ENCODE data around the gene SGPL1. TPM values are rescaled to one million over a fixed set of nuclear protein-coding genes. Genes with fewer than 3 reads are reported as not detected.

Gene SGPL1
- total and polyA plus RNA-seq, 10 of the 15 experiments (the other 5 are each of a cell fraction or from before 2014, with no cell fraction given) = 4.9 to 20.7 (median 10.6) TPM

DNA sequence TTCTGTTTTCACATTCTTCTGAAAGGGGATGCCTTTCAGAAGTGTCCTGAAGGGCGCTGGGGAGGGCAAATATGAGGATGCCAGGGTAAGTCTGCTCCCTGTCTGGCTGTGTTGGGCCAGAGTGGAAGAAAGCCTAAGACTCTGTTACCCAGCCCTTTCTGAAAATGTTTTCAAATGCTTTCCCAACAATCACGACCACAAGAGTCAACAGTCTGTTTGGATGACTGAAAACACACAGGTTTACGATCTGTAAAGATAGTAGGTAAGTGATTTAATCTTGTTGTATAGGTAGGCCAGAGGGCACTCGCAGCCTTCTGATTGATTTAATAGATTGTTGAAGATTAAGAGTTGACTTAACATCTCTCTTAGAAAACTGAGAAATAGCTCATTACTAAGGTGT, 13.2 kb downstream of the SGPL1 start:
- RAD21 ChIA-PET (ENCODE audit: unreplicated experiment) = no interaction called here
- no peaks in the 10 kb centered on the region for H3K79me2 ChIP-seq (ENCODE audit: control insufficient read depth, insufficient read depth, low read length)
- H3K27me3 ChIP-seq (replicated peaks in 1 of 2; ENCODE audit: control insufficient read depth in 2 of 2, insufficient read depth in 2 of 2, low read length in 1 of 2) = no peaks in the 10 kb centered on the region
- no peak overlapping the region for H2AFZ ChIP-seq (ENCODE audit: control insufficient read depth, low read depth, low read length)
- no TSS peak for BruUV-seq (replicated peaks)
- no peaks in the 10 kb centered on the region for H3K4me1 ChIP-seq (ENCODE audit: control insufficient read depth, insufficient read depth, low read length)
- SMC1A ChIA-PET (ENCODE audit: uncharacterized antibody, unreplicated experiment) = interaction anchor here (0.8 kb wide), 1 partner anchor 10 kb away, joined by 4 read pairs; no protein-coding TSS in a partner anchor
- intact Hi-C loops (cut with micrococcal nuclease; ENCODE audit: unreplicated experiment) (no loop called here), in situ Hi-C loops (cut with MboI) (no loop called here)
- H3K4me2 ChIP-seq (ENCODE audit: control insufficient read depth, insufficient read depth) = no peak overlapping the region
- no peaks in the 10 kb centered on the region for H4K20me1 ChIP-seq (ENCODE audit: control insufficient read depth, insufficient read depth)
- DNase-seq (ENCODE audit: low read depth, low spot score) (no peak), ATAC-seq (no peak), FAIRE-seq (no peak)
- 89% methylated on average over 4 of the region's 4 CpGs for WGBS (ENCODE audit: insufficient coverage, insufficient replicate concordance, low lambda C conversion rate, missing lambda C conversion rate)
- H3K9me3 ChIP-seq (replicated peaks; ENCODE audit: control insufficient read depth, insufficient read depth, low read length) = no peaks in the 10 kb centered on the region
- no peak overlapping the region for H3K4me3 ChIP-seq
- no peak overlapping the region for H3K27ac ChIP-seq (ENCODE audit: control insufficient read depth, insufficient read depth)
- POLR2A ChIA-PET = no interaction called here
- no peak overlapping the region for H3K9ac ChIP-seq (ENCODE audit: control insufficient read depth, insufficient read depth, low read length)
- no peaks in the 10 kb centered on the region for H3K36me3 ChIP-seq (ENCODE audit: control insufficient read depth in 2 of 2, insufficient read depth in 2 of 2, low read length in 1 of 2)
- CTCF ChIA-PET = interaction anchor here (0.6 to 1.3 kb wide), 2 partner anchors 11 to 70 kb away, joined by 3 read pairs; no protein-coding TSS in a partner anchor
- TF ChIP-seq BACH1 (IDR thresholded peaks at IDR 0.05; ENCODE audit: borderline replicate concordance) = no peak
- TF ChIP-seq SREBF1 (IDR thresholded peaks at IDR 0.05; ENCODE audit: low read length) = no peak
- TF ChIP-seq ZNF207 (IDR thresholded peaks at IDR 0.05; ENCODE audit: borderline replicate concordance) = no peak
- no peak for TF ChIP-seq PML (IDR thresholded peaks at IDR 0.05; ENCODE audit: low read length)
- TF ChIP-seq NRF1 (conservative IDR thresholded peaks at IDR 0.05; ENCODE audit: low read depth, low read length) = no peak
- no peak for TF ChIP-seq MXI1 (IDR thresholded peaks at IDR 0.05; ENCODE audit: low read depth, low read length)
- no peak for TF ChIP-seq SMARCA5 (IDR thresholded peaks at IDR 0.05)
- no peak for TF ChIP-seq RAD51 (IDR thresholded peaks at IDR 0.05)
- TF ChIP-seq MTA2 (IDR thresholded peaks at IDR 0.05; ENCODE audit: low read depth) = no peak
- TF ChIP-seq CEBPB (IDR thresholded peaks at IDR 0.05; ENCODE audit: borderline replicate concordance in 1 of 2, low read depth in 2 of 2, low read length in 2 of 2) = no peak
- TF ChIP-seq KLF5 (IDR thresholded peaks at IDR 0.05; ENCODE audit: partially characterized antibody) = no peak
- no peak for TF ChIP-seq CREB1 (IDR thresholded peaks at IDR 0.05; ENCODE audit: low read depth)
- no peak for TF ChIP-seq CHD1 (IDR thresholded peaks at IDR 0.05; ENCODE audit: low read depth, low read length)
- TF ChIP-seq, protein P1, sequence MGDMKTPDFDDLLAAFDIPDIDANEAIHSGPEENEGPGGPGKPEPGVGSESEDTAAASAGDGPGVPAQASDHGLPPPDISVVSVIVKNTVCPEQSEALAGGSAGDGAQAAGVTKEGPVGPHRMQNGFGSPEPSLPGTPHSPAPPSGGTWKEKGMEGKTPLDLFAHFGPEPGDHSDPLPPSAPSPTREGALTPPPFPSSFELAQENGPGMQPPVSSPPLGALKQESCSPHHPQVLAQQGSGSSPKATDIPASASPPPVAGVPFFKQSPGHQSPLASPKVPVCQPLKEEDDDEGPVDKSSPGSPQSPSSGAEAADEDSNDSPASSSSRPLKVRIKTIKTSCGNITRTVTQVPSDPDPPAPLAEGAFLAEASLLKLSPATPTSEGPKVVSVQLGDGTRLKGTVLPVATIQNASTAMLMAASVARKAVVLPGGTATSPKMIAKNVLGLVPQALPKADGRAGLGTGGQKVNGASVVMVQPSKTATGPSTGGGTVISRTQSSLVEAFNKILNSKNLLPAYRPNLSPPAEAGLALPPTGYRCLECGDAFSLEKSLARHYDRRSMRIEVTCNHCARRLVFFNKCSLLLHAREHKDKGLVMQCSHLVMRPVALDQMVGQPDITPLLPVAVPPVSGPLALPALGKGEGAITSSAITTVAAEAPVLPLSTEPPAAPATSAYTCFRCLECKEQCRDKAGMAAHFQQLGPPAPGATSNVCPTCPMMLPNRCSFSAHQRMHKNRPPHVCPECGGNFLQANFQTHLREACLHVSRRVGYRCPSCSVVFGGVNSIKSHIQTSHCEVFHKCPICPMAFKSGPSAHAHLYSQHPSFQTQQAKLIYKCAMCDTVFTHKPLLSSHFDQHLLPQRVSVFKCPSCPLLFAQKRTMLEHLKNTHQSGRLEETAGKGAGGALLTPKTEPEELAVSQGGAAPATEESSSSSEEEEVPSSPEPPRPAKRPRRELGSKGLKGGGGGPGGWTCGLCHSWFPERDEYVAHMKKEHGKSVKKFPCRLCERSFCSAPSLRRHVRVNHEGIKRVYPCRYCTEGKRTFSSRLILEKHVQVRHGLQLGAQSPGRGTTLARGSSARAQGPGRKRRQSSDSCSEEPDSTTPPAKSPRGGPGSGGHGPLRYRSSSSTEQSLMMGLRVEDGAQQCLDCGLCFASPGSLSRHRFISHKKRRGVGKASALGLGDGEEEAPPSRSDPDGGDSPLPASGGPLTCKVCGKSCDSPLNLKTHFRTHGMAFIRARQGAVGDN (IDR thresholded peaks at IDR 0.05) = no peak
- TF ChIP-seq, protein P2, sequence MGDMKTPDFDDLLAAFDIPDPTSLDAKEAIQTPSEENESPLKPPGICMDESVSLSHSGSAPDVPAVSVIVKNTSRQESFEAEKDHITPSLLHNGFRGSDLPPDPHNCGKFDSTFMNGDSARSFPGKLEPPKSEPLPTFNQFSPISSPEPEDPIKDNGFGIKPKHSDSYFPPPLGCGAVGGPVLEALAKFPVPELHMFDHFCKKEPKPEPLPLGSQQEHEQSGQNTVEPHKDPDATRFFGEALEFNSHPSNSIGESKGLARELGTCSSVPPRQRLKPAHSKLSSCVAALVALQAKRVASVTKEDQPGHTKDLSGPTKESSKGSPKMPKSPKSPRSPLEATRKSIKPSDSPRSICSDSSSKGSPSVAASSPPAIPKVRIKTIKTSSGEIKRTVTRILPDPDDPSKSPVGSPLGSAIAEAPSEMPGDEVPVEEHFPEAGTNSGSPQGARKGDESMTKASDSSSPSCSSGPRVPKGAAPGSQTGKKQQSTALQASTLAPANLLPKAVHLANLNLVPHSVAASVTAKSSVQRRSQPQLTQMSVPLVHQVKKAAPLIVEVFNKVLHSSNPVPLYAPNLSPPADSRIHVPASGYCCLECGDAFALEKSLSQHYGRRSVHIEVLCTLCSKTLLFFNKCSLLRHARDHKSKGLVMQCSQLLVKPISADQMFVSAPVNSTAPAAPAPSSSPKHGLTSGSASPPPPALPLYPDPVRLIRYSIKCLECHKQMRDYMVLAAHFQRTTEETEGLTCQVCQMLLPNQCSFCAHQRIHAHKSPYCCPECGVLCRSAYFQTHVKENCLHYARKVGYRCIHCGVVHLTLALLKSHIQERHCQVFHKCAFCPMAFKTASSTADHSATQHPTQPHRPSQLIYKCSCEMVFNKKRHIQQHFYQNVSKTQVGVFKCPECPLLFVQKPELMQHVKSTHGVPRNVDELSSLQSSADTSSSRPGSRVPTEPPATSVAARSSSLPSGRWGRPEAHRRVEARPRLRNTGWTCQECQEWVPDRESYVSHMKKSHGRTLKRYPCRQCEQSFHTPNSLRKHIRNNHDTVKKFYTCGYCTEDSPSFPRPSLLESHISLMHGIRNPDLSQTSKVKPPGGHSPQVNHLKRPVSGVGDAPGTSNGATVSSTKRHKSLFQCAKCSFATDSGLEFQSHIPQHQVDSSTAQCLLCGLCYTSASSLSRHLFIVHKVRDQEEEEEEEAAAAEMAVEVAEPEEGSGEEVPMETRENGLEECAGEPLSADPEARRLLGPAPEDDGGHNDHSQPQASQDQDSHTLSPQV (IDR thresholded peaks at IDR 0.05) = no peak
- TF ChIP-seq ASH2L (IDR thresholded peaks at IDR 0.05; ENCODE audit: borderline replicate concordance, low read depth) = no peak
- TF ChIP-seq EGR1 (IDR thresholded peaks at IDR 0.05; ENCODE audit: borderline replicate concordance in 1 of 2, low read depth in 2 of 2, low read length in 2 of 2) = no peak

Data from GM12878 (cell line).